Measurements from ENCODE around the gene DDX46. TPM values are rescaled to one million over a fixed set of nuclear protein-coding genes. Genes with fewer than 3 reads are reported as not detected.

The DDX46 gene
- total and polyA plus RNA-seq, 2 of the 8 experiments (the other 6 are each of a cell fraction or from before 2014, with no cell fraction given), result 22.6 to 110 TPM

- ChIA-PET CTCF (ENCODE audit: partially characterized antibody) (no interaction called here), POLR2A (ENCODE audit: partially characterized antibody) (interaction anchor here (0.7 kb wide), 1 partner anchor 145 kb away, joined by 4 read pairs; no protein-coding TSS in a partner anchor)
- Histone ChIP-seq H3K27me3 (replicated peaks in 1 of 4; ENCODE audit: control insufficient read depth in 3 of 4, extremely low read depth in 1 of 4, insufficient read depth in 3 of 4, low read length in 3 of 4) (no peaks in the 10 kb centered on the region), H3K79me2 (ENCODE audit: control insufficient read depth in 1 of 2, insufficient read depth in 2 of 2, low read length in 2 of 2) (peaks cover 3 to 33% of the 10 kb centered on the region in 2 experiments; a peak in 3 of 4 replicates), H2BK120ac (replicated peaks; ENCODE audit: low read depth, low read length) (no peak overlapping the region), H3K27ac (ENCODE audit: low read depth, low read length) (no peak overlapping the region), H3K9ac (replicated peaks in 1 of 4; ENCODE audit: extremely low read depth in 1 of 4, low read depth in 3 of 4, low read length in 3 of 4) (no peak overlapping the region), H2AK5ac (ENCODE audit: low read depth, low read length) (no peak overlapping the region), H3K9me3 (ENCODE audit: insufficient read depth in 2 of 2, low read depth in 1 of 2, low read length in 1 of 2) (no peaks in the 10 kb centered on the region), H2AFZ (ENCODE audit: low read length) (no peak overlapping the region), H4K20me1 (replicated peaks in 1 of 2; ENCODE audit: control insufficient read depth in 1 of 2, insufficient read depth in 2 of 2, low read length in 2 of 2) (peaks cover 0 to 3% of the 10 kb centered on the region in 2 experiments), H3K18ac (ENCODE audit: extremely low read depth, low read length) (no peak overlapping the region), H3K36me3 (ENCODE audit: control insufficient read depth in 2 of 4, insufficient read depth in 4 of 4, low read length in 3 of 4) (peaks cover 0 to 22% (median 3%) of the 10 kb centered on the region in 4 experiments; a peak in 3 of 8 replicates), H2BK12ac (ENCODE audit: low read depth, low read length) (no peak overlapping the region), H2BK15ac (ENCODE audit: low read length) (no peak overlapping the region), H3K4ac (replicated peaks; ENCODE audit: insufficient read length, low read depth, low read length) (no peak overlapping the region), H3K14ac (ENCODE audit: insufficient read length) (no peak overlapping the region), H3K79me1 (ENCODE audit: low read depth, low read length) (peaks cover 4% of the 10 kb centered on the region; the same call in 1 of the 2 replicates), H3K4me1 (replicated peaks in 1 of 4; ENCODE audit: control insufficient read depth in 3 of 4, insufficient read depth in 4 of 4, low read length in 3 of 4) (no peaks in the 10 kb centered on the region), H3K56ac (replicated peaks; ENCODE audit: insufficient read length, low read depth, low read length) (no peak overlapping the region), H2BK5ac (ENCODE audit: low read depth, low read length) (no peak overlapping the region), H3K4me3 (ENCODE audit: extremely low read depth in 1 of 4, insufficient read depth in 2 of 4, low read depth in 3 of 4, low read length in 4 of 4) (no peak overlapping the region), H3K23ac (ENCODE audit: insufficient read length) (no peak overlapping the region), H4K8ac (ENCODE audit: extremely low read depth, insufficient read depth, low read length) (no peak overlapping the region), H4K5ac (ENCODE audit: insufficient read length, low read depth, low read length) (no peak overlapping the region), H3K23me2 (ENCODE audit: low read depth, low read length) (peaks cover 3% of the 10 kb centered on the region; the same call in 1 of the 2 replicates), H3K4me2 (ENCODE audit: insufficient read depth in 1 of 2, low read depth in 2 of 2, low read length in 2 of 2) (no peak overlapping the region), H2BK20ac (ENCODE audit: low read length) (no peak overlapping the region), H4K91ac (replicated peaks; ENCODE audit: insufficient read length, low read length) (no peak overlapping the region)
- no peak for TF ChIP-seq CBX5 (IDR thresholded peaks at IDR 0.05; ENCODE audit: low read depth, low read length)
- TF ChIP-seq TAF1 (IDR thresholded peaks at IDR 0.05; ENCODE audit: low read depth, low read length), result no peak
- TF ChIP-seq ATF3 (IDR thresholded peaks at IDR 0.05; ENCODE audit: insufficient read depth, low read depth, low read length), result no peak
- no peak for TF ChIP-seq CTBP2 (IDR thresholded peaks at IDR 0.05; ENCODE audit: borderline replicate concordance, insufficient read depth, insufficient read length, low read length)
- no peak for TF ChIP-seq SP1 (IDR thresholded peaks at IDR 0.05; ENCODE audit: low read depth, low read length)
- TF ChIP-seq NANOG (IDR thresholded peaks at IDR 0.05; ENCODE audit: insufficient read depth, low read depth, low read length, poor library complexity, severe bottlenecking), result no peak
- no peak for TF ChIP-seq RNF2 (IDR thresholded peaks at IDR 0.05; ENCODE audit: borderline replicate concordance, low read depth, low read length, missing control alignments, poor library complexity, severe bottlenecking)
- TF ChIP-seq TEAD4 (IDR thresholded peaks at IDR 0.05; ENCODE audit: low read depth, low read length), result no peak
- TF ChIP-seq, protein P1, sequence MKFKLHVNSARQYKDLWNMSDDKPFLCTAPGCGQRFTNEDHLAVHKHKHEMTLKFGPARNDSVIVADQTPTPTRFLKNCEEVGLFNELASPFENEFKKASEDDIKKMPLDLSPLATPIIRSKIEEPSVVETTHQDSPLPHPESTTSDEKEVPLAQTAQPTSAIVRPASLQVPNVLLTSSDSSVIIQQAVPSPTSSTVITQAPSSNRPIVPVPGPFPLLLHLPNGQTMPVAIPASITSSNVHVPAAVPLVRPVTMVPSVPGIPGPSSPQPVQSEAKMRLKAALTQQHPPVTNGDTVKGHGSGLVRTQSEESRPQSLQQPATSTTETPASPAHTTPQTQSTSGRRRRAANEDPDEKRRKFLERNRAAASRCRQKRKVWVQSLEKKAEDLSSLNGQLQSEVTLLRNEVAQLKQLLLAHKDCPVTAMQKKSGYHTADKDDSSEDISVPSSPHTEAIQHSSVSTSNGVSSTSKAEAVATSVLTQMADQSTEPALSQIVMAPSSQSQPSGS (IDR thresholded peaks at IDR 0.05; ENCODE audit: low read length), result no peak
- TF ChIP-seq CHD2 (IDR thresholded peaks at IDR 0.05; ENCODE audit: low read length), result no peak
- TF ChIP-seq MAX (IDR thresholded peaks at IDR 0.05), result no peak
- DNase-seq (ENCODE audit: low read depth in 1 of 2, low spot score in 2 of 2) (no peak), FAIRE-seq (no peak)
- 95% methylated on average over 2 of the region's 2 CpGs; no CpG with 5 or more reads in 1 of the 2 experiments for WGBS, 2 experiments (ENCODE audit: extremely low coverage in 1 of 2, insufficient coverage in 1 of 2, insufficient read length in 1 of 2, insufficient replicate concordance in 2 of 2, low coverage in 1 of 2, low lambda C conversion rate in 2 of 2, missing lambda C conversion rate in 1 of 2)
Measured at GRCh38 chr5:134742134-134742533, 16.4 kb upstream of the DDX46 start.
